ENCODE results near the gene VSTM2B.

DNA sequence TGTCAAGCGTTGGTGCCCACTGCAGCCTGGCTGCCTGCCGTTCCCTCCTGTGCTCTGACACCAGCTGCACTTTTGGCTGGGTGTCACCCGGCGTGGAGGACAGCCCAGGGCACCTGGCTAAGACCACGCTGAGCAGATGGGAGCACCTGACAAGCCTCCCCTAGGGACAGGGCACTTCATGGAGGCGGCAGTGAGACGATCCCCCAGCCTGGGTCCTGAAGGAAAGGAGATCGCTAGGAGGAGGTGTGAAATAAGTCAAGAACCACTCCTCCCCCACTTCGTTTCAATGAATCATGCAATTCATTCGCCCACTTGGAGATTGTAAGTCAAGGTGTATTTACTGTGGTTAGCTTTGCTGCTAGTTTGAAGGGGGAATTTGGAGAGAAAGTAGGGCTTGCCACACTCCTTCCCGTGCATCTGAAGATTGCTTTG is 38.8 kb downstream of the VSTM2B start:
- TF ChIP-seq SNRNP70 (IDR thresholded peaks at IDR 0.05; ENCODE audit: low read depth, low read length) (no peak), NR2C2 (CRISPR knock-in tag; IDR thresholded peaks at IDR 0.05; ENCODE audit: borderline replicate concordance) (no peak), ZNF790 (CRISPR knock-in tag; IDR thresholded peaks at IDR 0.05; ENCODE audit: borderline replicate concordance) (no peak), RFXAP (CRISPR knock-in tag; IDR thresholded peaks at IDR 0.05; ENCODE audit: borderline replicate concordance) (no peak), RNF2 (conservative IDR thresholded peaks at IDR 0.05; ENCODE audit: low read depth) (no peak), ZNF75D (CRISPR knock-in tag; IDR thresholded peaks at IDR 0.05; ENCODE audit: borderline replicate concordance) (no peak), HNRNPK (IDR thresholded peaks at IDR 0.05; ENCODE audit: low read depth, low read length, poor library complexity, severe bottlenecking) (no peak), ZNF20 (CRISPR knock-in tag; IDR thresholded peaks at IDR 0.05) (no peak), IKZF1 (IDR thresholded peaks at IDR 0.05) (no peak)
- TF ChIP-seq, protein P1, sequence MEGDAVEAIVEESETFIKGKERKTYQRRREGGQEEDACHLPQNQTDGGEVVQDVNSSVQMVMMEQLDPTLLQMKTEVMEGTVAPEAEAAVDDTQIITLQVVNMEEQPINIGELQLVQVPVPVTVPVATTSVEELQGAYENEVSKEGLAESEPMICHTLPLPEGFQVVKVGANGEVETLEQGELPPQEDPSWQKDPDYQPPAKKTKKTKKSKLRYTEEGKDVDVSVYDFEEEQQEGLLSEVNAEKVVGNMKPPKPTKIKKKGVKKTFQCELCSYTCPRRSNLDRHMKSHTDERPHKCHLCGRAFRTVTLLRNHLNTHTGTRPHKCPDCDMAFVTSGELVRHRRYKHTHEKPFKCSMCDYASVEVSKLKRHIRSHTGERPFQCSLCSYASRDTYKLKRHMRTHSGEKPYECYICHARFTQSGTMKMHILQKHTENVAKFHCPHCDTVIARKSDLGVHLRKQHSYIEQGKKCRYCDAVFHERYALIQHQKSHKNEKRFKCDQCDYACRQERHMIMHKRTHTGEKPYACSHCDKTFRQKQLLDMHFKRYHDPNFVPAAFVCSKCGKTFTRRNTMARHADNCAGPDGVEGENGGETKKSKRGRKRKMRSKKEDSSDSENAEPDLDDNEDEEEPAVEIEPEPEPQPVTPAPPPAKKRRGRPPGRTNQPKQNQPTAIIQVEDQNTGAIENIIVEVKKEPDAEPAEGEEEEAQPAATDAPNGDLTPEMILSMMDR (CRISPR knock-in tag; IDR thresholded peaks at IDR 0.05): no peak
- TF ChIP-seq, protein P2, sequence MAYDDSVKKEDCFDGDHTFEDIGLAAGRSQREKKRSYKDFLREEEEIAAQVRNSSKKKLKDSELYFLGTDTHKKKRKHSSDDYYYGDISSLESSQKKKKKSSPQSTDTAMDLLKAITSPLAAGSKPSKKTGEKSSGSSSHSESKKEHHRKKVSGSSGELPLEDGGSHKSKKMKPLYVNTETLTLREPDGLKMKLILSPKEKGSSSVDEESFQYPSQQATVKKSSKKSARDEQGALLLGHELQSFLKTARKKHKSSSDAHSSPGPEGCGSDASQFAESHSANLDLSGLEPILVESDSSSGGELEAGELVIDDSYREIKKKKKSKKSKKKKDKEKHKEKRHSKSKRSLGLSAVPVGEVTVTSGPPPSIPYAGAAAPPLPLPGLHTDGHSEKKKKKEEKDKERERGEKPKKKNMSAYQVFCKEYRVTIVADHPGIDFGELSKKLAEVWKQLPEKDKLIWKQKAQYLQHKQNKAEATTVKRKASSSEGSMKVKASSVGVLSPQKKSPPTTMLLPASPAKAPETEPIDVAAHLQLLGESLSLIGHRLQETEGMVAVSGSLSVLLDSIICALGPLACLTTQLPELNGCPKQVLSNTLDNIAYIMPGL (CRISPR knock-in tag; IDR thresholded peaks at IDR 0.05; ENCODE audit: borderline replicate concordance in 1 of 2, low read depth in 1 of 2): no peak
- TF ChIP-seq, protein P3, sequence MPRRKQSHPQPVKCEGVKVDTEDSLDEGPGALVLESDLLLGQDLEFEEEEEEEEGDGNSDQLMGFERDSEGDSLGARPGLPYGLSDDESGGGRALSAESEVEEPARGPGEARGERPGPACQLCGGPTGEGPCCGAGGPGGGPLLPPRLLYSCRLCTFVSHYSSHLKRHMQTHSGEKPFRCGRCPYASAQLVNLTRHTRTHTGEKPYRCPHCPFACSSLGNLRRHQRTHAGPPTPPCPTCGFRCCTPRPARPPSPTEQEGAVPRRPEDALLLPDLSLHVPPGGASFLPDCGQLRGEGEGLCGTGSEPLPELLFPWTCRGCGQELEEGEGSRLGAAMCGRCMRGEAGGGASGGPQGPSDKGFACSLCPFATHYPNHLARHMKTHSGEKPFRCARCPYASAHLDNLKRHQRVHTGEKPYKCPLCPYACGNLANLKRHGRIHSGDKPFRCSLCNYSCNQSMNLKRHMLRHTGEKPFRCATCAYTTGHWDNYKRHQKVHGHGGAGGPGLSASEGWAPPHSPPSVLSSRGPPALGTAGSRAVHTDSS (CRISPR knock-in tag; conservative IDR thresholded peaks at IDR 0.05): no peak
